ENCODE results near the gene ARMC7.
"Not testable (repeated sequence)": the region's sequence is repeated elsewhere in the genome, so short reads cannot be mapped to it uniquely, and the experiment has no call there.

Gene ARMC7

GRCh38 chr17:75130632-75131277, 21.0 kb downstream of the ARMC7 start:
- DNase-seq = peak; percentile 64

DNA sequence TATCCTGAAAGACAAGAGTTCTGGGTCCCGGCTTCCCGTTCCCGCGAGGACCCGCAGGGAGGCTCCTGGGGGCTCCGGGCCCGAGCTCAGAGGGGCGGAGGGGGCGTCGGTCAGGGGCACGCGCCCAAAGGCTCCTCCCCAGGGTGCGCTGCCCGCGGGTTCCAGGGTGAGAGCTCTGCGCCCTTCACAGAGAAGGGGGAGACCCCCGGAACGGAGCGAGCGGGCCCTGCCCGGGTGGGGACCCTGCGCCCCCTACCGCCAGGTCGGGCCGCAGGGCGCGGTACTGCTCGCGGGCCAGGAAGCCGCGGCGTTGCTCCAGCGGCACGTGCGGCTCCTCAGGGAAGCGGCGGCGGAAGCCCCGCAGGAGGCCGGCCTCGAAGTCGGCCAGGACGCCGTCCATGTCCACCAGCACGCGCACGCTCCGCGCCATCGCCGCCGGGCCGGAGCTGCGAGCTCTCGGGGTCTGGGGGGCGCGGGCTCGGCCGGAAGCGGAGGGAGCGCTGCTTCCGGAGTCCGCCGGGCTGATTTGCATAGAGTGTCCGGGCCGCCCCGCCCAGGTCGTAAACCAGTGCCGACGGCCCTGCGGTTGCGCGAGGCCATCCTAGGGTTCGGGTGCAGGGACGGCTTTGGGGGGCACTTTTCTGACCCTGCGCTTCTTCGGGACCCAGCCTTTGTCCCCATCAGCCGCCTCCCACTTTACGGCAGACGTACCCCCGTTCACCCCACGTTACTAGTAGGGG, 21.7 kb downstream of the ARMC7 start, which contains the start of gene NT5C:
Gene NT5C, minus strand, starts transcription at position 465 of the 740 bp plus-strand sequence. Its CDS starts 35 bp downstream, at position 430.
- DNase-seq = peak; percentile 83

- DNase-seq = not testable (repeated sequence)
Measured at GRCh38 chr17:75132018-75133000, 22.5 kb downstream of the ARMC7 start.

DNA sequence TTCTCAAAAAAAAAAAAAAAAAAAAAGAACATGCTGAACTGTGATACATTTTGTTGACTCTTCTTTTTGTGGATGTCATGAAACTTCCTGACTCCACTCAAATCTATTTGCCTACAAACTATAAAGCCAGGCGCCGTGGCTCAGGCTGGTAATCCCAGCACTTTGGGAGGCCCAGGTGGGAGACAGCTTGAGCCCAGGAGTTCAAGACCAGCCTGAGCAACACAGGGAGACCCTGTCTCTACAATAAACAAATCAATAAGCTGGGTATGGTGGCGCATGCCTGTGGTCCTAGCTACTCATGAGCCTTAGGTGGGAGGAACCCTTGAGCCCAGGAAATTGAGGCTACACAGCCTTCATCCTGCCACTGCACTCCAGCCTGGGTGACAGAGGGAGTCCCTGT, 23.2 kb downstream of the ARMC7 start:
- no peak for DNase-seq

- not testable (repeated sequence) for DNase-seq
Measured at GRCh38 chr17:75133607-75134347, 24.0 kb downstream of the ARMC7 start.

DNA sequence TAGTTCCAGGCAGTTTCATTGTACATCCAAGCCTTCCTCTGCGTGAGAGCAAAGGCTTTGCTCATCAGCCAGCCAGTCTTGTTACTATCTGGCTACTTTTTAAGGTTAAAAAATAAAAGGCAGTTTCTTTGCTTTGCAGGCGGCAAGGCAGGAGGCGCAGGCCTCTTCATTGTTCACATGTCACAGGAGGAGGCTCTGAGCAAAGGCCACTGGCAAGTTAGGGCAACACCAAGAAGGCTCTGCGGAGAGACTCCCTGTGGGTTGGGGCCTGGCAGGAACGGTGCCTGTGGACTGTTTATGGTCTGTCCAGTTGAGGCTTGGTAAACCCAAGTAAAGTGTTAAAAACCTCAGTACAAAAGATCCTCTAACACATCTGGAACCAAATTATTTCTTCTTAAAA, 25.7 kb downstream of the ARMC7 start:
- no peak for DNase-seq

DNA sequence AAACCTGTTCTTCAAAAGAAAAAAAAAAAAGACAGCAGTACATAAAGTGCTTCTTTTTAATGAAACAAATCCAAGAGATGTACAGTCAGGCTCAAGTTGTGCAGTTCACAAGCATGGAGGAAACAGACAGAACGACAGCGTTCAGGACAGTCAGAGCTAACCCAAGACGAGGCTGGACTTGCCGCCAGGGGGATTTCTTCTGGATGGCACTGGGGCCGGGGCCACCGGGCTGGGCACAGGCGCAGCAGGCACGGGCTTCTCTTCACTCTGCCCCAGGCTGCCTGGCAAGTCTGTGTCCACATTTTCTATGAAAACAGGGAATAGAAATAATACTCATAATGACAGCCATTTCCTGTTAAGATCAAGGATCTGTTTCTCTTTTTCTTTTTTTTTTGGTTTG, 26.2 kb downstream of the ARMC7 start:
- no peak for DNase-seq

- DNase-seq = not testable (repeated sequence)
Measured at GRCh38 chr17:75137762-75138161, 28.0 kb downstream of the ARMC7 start.

DNA sequence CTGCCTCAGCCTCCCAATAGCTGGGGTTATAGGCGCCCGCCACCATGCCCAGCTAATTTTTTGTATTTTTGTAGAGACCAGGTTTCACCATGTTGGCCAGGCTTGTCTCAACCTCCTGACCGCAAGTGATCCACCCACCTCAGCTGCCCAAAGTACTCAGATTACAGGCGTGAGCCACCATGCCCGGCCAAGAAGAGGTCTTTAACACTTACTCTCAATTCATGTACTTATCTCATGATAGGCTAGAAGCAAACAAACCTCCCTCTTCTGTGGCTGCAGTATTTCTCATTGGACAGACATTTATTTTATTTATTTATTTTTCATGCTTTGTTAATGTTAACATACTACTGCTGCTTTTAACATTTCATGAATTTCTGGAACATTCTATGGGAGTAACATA, 28.8 kb downstream of the ARMC7 start:
- no peak for DNase-seq

DNA sequence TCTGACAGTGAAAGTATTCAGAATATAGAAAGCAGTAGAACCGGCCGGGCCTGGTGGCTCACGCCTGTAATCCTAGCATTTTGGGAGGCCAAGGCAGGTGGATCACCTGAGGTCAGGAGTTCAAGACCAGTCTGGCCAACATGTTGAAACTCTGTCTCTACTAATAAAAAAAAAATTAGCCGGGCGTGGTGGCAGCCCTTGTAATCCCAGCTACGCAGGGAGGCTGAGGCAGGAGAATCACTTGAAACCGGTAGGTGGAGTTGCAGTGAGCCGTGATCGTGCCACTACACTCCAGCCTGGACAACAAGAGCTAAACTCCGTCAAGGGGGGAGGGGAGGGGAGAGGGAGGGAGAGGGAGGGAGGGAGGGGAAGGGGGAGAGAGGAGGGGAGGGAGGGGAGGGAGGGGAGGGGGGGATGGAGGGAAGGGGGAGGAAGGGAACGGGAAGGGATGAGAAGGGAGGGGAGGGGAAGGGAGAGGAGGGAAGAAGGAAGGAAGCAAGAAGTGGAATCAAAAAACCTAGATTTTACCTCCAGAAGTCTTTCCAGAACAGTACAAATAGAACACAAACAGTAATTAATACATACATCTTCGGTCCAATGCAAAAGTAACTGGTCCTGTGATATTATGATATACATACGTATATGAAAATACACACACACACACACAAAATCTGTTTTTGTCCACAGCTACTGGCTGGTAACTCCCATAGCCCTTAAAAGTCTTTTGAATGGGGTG, 32.6 kb downstream of the ARMC7 start:
- DNase-seq = no peak

- no peak for DNase-seq
Measured at GRCh38 chr17:75144816-75145512, 35.2 kb downstream of the ARMC7 start.

- no peak for DNase-seq
Measured at GRCh38 chr17:75146592-75146991, 36.8 kb downstream of the ARMC7 start.

- no peak for DNase-seq
Measured at GRCh38 chr17:75147878-75148546, 38.2 kb downstream of the ARMC7 start.

GRCh38 chr17:75151930-75152329, 42.2 kb downstream of the ARMC7 start:
- no peak for DNase-seq

DNA sequence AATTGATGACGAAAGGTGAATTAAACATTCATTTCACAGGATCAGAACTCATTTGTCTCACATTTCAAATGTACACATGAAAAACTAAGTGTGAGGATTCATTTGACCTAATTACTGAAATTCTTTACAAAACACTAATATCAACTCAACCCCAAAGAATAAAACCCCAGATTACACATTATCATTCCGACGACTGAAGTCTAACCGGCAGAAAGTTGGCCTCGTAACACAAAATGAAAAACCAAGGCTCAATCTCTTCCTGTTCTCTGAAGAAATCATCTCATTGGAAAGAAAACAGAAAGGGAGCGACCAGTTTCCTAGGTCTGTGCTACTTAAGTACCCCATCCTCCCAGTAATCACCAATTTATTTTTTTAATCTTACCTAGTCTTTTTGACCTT, 42.8 kb downstream of the ARMC7 start:
- DNase-seq = no peak

GRCh38 chr17:75152922-75153779, 43.4 kb downstream of the ARMC7 start:
- peak; percentile 48 for DNase-seq

DNA sequence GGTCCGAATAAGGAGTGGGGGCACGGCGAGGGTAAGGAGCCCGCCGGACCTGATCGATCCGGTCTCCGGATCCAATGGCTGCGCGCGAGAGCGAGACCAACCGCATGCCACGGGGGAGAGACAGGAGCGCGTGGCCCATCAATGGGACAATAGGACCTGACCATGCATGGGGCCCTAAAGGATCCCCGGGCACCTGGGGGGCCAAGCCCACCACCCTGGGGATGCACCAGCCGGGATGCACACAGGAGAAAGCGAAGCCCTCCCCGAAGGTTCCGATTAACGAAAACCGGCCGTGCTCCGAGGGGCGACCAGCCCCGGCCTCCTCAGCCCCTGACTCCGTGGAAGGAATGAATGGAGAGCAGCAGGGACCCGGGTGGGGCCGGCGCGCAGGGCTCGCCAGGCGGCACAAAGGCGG, 44.0 kb downstream of the ARMC7 start:
- peak; percentile 57 for DNase-seq

GRCh38 chr17:75154195-75155106, 44.7 kb downstream of the ARMC7 start, which contains the start of gene JPT1:
Gene JPT1, minus strand, starts transcription at chr17:75154512. Its CDS starts 115 bp downstream, at chr17:75154397.
- DNase-seq = peak; percentile 99

Measured in activated CD4-positive, alpha-beta T cell treated with anti-CD3 and anti-CD28 coated beads for 48 hours (primary cell).